GM10847 (cell line): ENCODE results near the gene MYO3A.

Experiments used
- POLR2A ChIP-seq: IDR thresholded peaks from 2 replicates; pipeline ENCODE4 v1.6.1; 2011; ENCODE audit not compliant: insufficient read length; ENCODE audit errors: extremely low read depth

Gene MYO3A

GRCh38 chr10:26259341-26259740 lies 325.3 kb downstream of the MYO3A start:
- no peak for TF ChIP-seq POLR2A
